SK-N-SH (cell line): ENCODE measurements around the gene HSPB9. TPM values are rescaled to one million over a fixed set of nuclear protein-coding genes. Genes with fewer than 3 reads are reported as not detected.

Experiments used
- CTCF ChIA-PET: fragments of 300-600, 350-600 bp; formaldehyde crosslinking; extraction: SDS; loops from one replicate; lab custom pipeline; 2021; lab: Yijun Ruan, JAX
- POLR2A ChIA-PET: fragments of 350-600 bp; sonication (Branson Sonifier 250); formaldehyde crosslinking; extraction: SDS; loops from one replicate; lab custom pipeline; 2020; ENCODE audit warnings: antibody characterized with exemption, inconsistent platforms; lab: Yijun Ruan, JAX
- DNase-seq: peaks from one replicate; pipeline ENCODE4 v3.0.0; 2012
- H2AFZ ChIP-seq: fragments of 200-600 bp; sonication (generic); 2 replicates; pipeline ENCODE4 v1.8.1; 2016; ENCODE audit warnings: antibody characterized with exemption, mild to moderate bottlenecking, low read depth
- H3F3A ChIP-seq: fragments of 200-600 bp; sonication (generic); replicated peaks from 2 replicates; pipeline ENCODE3; 2016; ENCODE audit warnings: antibody characterized with exemption, mild to moderate bottlenecking; ENCODE audit not compliant: insufficient read depth
- H3K27ac ChIP-seq, 2 experiments: fragments of 200-500 bp in 1 of 2; fragments of 200-600 bp in 1 of 2; sonication (Bioruptor generic) in 1 of 2; sonication (generic), shearing (Covaris generic) in 1 of 2; 2 replicates each; pipeline versions ENCODE4 v1.5.1 to v1.6.1; 2014 to 2016; ENCODE audit warnings: low read depth in 2 of 2, inconsistent platforms in 1 of 2, low read length in 1 of 2, mild to moderate bottlenecking in 1 of 2, mixed read lengths in 1 of 2
- H3K27me3 ChIP-seq: fragments of 200-600 bp; sonication (generic), shearing (Covaris generic); 2 replicates; pipeline ENCODE4 v1.6.1; 2016; ENCODE audit warnings: mixed run types; ENCODE audit not compliant: insufficient read depth
- H3K36me3 ChIP-seq, 2 experiments: fragments of 200-500 bp in 1 of 2; fragments of 200-600 bp in 1 of 2; sonication (Bioruptor generic) in 1 of 2; sonication (generic) in 1 of 2; replicated peaks in 1 of 2; 2 replicates each; pipeline versions ENCODE3 to v1.5.1; 2014 to 2016; ENCODE audit warnings: low read length in 1 of 2, mild to moderate bottlenecking in 1 of 2; ENCODE audit not compliant: insufficient read depth in 2 of 2, control insufficient read depth in 1 of 2
- H3K4me1 ChIP-seq, 2 experiments: fragments of 200-500 bp in 1 of 2; fragments of 200-600 bp in 1 of 2; sonication (Bioruptor generic) in 1 of 2; sonication (generic), shearing (Covaris generic) in 1 of 2; 2 replicates each; pipeline versions ENCODE4 v1.5.1 to v1.6.1; 2014 to 2016; ENCODE audit warnings: low read depth in 1 of 2, low read length in 1 of 2, mixed run types in 1 of 2; ENCODE audit not compliant: insufficient read depth in 2 of 2, control insufficient read depth in 1 of 2
- H3K4me2 ChIP-seq: fragments of 200-600 bp; sonication (generic), shearing (Covaris generic); 2 replicates; pipeline ENCODE4 v1.6.1; 2017; ENCODE audit warnings: mixed run types
- H3K4me3 ChIP-seq, 2 experiments: fragments of 200-500 bp in 1 of 2; fragments of 200-600 bp in 1 of 2; sonication (Bioruptor generic) in 1 of 2; sonication (generic), shearing (Covaris generic) in 1 of 2; 2 replicates each; pipeline versions ENCODE4 v1.5.1 to v1.8.1; 2014 to 2016; ENCODE audit warnings: low read depth in 2 of 2, inconsistent platforms in 1 of 2, low read length in 1 of 2, mild to moderate bottlenecking in 1 of 2, mixed read lengths in 1 of 2, moderate library complexity in 1 of 2
- H3K79me2 ChIP-seq: fragments of 200-600 bp; sonication (generic); 2 replicates; pipeline ENCODE4 v1.8.1; 2017; ENCODE audit warnings: mild to moderate bottlenecking; ENCODE audit not compliant: insufficient read depth
- H3K9ac ChIP-seq: fragments of 200-600 bp; sonication (generic); 2 replicates; pipeline ENCODE4 v1.6.1; 2017; ENCODE audit warnings: mixed run types
- H3K9me2 ChIP-seq: fragments of 200-600 bp; sonication (generic); 2 replicates; pipeline ENCODE4 v1.6.1; 2017; ENCODE audit warnings: mixed run types
- H3K9me3 ChIP-seq: fragments of 200-600 bp; sonication (generic); 2 replicates; pipeline ENCODE4 v1.6.1; 2017; ENCODE audit warnings: mixed run types, mild to moderate bottlenecking, moderate library complexity
- H4K20me1 ChIP-seq: fragments of 200-600 bp; sonication (generic); 2 replicates; pipeline ENCODE4 v1.6.1; 2017; ENCODE audit warnings: mild to moderate bottlenecking, mixed run types; ENCODE audit not compliant: insufficient read depth
- CHD2 ChIP-seq: fragments of 150-350 bp; IDR thresholded peaks from 2 replicates; pipeline ENCODE4 v1.6.1; 2018; ENCODE audit warnings: low read length; ENCODE audit not compliant: partially characterized antibody
- CTCF ChIP-seq: fragments of 200-600 bp; sonication (generic); IDR thresholded peaks from 2 replicates; pipeline ENCODE4 v1.6.1; 2017; ENCODE audit warnings: antibody characterized with exemption, mild to moderate bottlenecking, moderate library complexity
- EP300 ChIP-seq, 2 experiments: IDR thresholded peaks; 2 replicates each; pipeline versions ENCODE4 v1.4.0 to v1.6.1; 2012; ENCODE audit warnings: borderline replicate concordance in 1 of 2, low read depth in 1 of 2, low read length in 1 of 2
- IRF3 ChIP-seq: fragments of 150-350 bp; IDR thresholded peaks from 2 replicates; pipeline ENCODE4 v1.6.1; 2016; ENCODE audit warnings: mild to moderate bottlenecking, low read depth, low read length
- JUND ChIP-seq: IDR thresholded peaks from 2 replicates; pipeline ENCODE4 v1.4.0; 2012
- MAX ChIP-seq: IDR thresholded peaks from 2 replicates; pipeline ENCODE4 v1.4.0; 2012; ENCODE audit warnings: low read depth
- MXI1 ChIP-seq: IDR thresholded peaks from 2 replicates; pipeline ENCODE4 v1.6.1; 2012; ENCODE audit warnings: mild to moderate bottlenecking, low read depth, low read length, improper control_type of control experiment
- REST ChIP-seq: IDR thresholded peaks from 2 replicates; pipeline ENCODE4 v1.6.1; 2012; ENCODE audit warnings: mild to moderate bottlenecking, low read depth, low read length, moderate library complexity
- TAF1 ChIP-seq: IDR thresholded peaks from 2 replicates; pipeline ENCODE4 v1.6.1; 2012; ENCODE audit warnings: low read depth, mild to moderate bottlenecking, low read length, moderate library complexity, borderline replicate concordance
- WGBS: methylation state at CpG from one replicate; pipeline ENCODE4 v1.1.6; 2017; ENCODE audit warnings: low lambda C conversion rate; 5-methylcytosine and 5-hydroxymethylcytosine counted together
- polyA plus RNA-seq, 3 experiments: library from polyadenylated mRNA; depleted of rRNA; stranded (reverse); fragments of >200 nt; gene quantifications; 2 replicates each; pipeline ENCODE4 v1.2.3, GENCODE V29; 2012

The HSPB9 gene
- polyA plus RNA-seq, 1 of the 3 experiments (the other 2 are of a cell fraction) = 0.05 TPM

GRCh38 chr17:42078396-42079043 is 44.1 kb upstream of the HSPB9 start:
- H3K4me2 ChIP-seq = no peak overlapping the region
- no peak for TF ChIP-seq MAX
- no peaks in the 10 kb centered on the region for H3K9me3 ChIP-seq
- no peak overlapping the region for H2AFZ ChIP-seq
- no peaks in the 10 kb centered on the region for H3K27me3 ChIP-seq
- POLR2A ChIA-PET = no interaction called here
- no peaks in the 10 kb centered on the region for H3K9me2 ChIP-seq
- no peak overlapping the region for H3K27ac ChIP-seq
- no peaks in the 10 kb centered on the region for H4K20me1 ChIP-seq
- H3K4me1 ChIP-seq = no peaks in the 10 kb centered on the region
- H3F3A ChIP-seq = peaks cover 3% of the 10 kb centered on the region
- no peaks in the 10 kb centered on the region for H3K36me3 ChIP-seq
- no peak for DNase-seq
- no peaks in the 10 kb centered on the region for H3K79me2 ChIP-seq
- no peak overlapping the region for H3K9ac ChIP-seq
- CTCF ChIA-PET = no interaction called here
- H3K4me3 ChIP-seq = no peak overlapping the region
- 86% methylated on average over 8 of the region's 8 CpGs for WGBS

- WGBS = 54% methylated on average over 2 of the region's 2 CpGs
- POLR2A ChIA-PET = interaction anchor here (0.6 to 1.0 kb wide), 2 partner anchors 12 to 26 kb away, joined by 3 read pairs; no protein-coding TSS in a partner anchor
- Histone ChIP-seq H3K9ac (no peak overlapping the region), H3K4me3 (no peak overlapping the region), H3K9me2 (no peaks in the 10 kb centered on the region), H3K36me3 (no peaks in the 10 kb centered on the region), H3K27me3 (no peaks in the 10 kb centered on the region), H3K79me2 (no peaks in the 10 kb centered on the region), H2AFZ (no peak overlapping the region), H3K4me1 (no peaks in the 10 kb centered on the region), H3K27ac (no peak overlapping the region), H3K4me2 (no peak overlapping the region), H3F3A (no peaks in the 10 kb centered on the region), H3K9me3 (no peaks in the 10 kb centered on the region), H4K20me1 (no peaks in the 10 kb centered on the region)
- CTCF ChIA-PET = interaction anchor here (0.8 to 3.1 kb wide), 3 partner anchors 11 to 22 kb away, joined by 3 to 15 read pairs (median 11); no protein-coding TSS in a partner anchor
- DNase-seq = no peak
- no peak for TF ChIP-seq REST
- TF ChIP-seq EP300 (IDR thresholded peaks at IDR 0.05; ENCODE audit: borderline replicate concordance in 1 of 2, low read depth in 1 of 2, low read length in 1 of 2) = no peak
- TF ChIP-seq MXI1 = no peak
- TF ChIP-seq TAF1 = no peak
- no peak for TF ChIP-seq JUND
- no peak for TF ChIP-seq IRF3
- no peak for TF ChIP-seq CTCF
- no peak for TF ChIP-seq CHD2
These were observed 43.1 kb upstream of the HSPB9 start for GRCh38 chr17:42079541-42079940.
